GM12892 (cell line): ENCODE measurements around the gene VWA5A.

ENCODE experiments used
- POLR2A ChIP-seq: IDR thresholded peaks from 2 replicates; pipeline ENCODE4 v1.6.1; 2011; ENCODE audit warnings: low read depth, low read length, control low read depth
- POLR2AphosphoS5 ChIP-seq: IDR thresholded peaks from 2 replicates; pipeline ENCODE4 v1.6.1; 2011; ENCODE audit warnings: low read depth, low read length, control low read depth
- TAF1 ChIP-seq: IDR thresholded peaks from 2 replicates; pipeline ENCODE4 v1.6.1; 2011; ENCODE audit warnings: low read depth, mild to moderate bottlenecking, control low read depth, low read length, borderline replicate concordance

- no peak for TF ChIP-seq POLR2AphosphoS5
- TF ChIP-seq POLR2A = no peak
- TF ChIP-seq TAF1 = no peak
Observed at GRCh38 chr11:124094731-124095130, 20.5 kb upstream of the VWA5A start.
